Jurkat, Clone E6-1 (cell line): ENCODE results near the gene GATB.

Source experiments
- DNase-seq: peaks from one replicate; pipeline ENCODE4 v3.0.0-alpha.2; 2011; ENCODE audit warnings: low read depth, low spot score
- H3K4me3 ChIP-seq: 2 replicates; pipeline ENCODE4 v1.5.1; 2011; ENCODE audit warnings: mild to moderate bottlenecking, low read length, control low read depth, moderate library complexity

GATB gene

DNA sequence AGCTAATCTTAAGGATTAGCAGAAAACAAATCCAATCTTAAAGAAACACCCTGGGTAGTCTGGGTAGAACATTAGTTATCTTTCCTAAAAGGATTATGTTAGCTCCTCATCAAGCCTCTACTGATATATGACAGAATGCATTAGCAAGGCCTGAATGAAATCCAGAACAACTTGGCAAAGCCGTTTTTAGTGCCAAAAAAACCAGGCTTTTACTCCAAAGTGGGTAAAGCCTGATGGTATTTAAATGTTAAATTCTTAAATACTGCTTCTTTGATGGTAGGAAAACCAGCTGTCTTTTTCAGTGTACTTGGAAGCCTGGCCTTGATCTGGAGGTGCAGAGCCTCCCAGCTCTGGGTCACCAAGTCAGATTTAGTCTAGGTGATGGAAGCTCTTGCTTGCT is 120.4 kb downstream of the GATB start:
- no peak for DNase-seq
- H3K4me3 ChIP-seq, result no peak overlapping the region

DNA sequence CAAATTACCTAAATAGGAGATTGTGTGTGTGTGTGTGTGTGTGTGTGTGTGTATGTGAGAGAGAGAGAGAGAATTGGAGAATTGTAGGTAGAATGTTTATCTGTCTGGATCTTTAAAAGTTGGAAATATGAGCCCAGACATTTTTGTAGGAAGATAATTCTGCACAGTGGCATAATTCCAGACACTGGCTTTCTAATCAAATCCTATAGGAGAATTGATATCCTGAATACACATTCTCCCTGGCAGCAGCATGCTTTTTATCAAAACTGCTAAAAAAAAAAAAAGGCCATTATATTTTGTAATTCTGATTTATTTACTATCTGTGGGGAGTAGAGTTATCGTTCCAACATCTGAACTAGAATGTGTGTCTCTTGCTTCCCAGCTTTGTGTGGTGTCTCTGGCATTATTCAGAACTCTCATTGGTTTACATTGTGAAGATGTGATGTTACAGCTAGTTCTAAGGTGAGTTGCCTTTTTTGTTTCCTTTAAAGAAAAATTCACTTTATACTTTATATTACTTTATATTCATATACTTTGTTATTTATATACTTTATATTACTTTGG is 122.4 kb downstream of the GATB start:
- DNase-seq, result no peak

DNA sequence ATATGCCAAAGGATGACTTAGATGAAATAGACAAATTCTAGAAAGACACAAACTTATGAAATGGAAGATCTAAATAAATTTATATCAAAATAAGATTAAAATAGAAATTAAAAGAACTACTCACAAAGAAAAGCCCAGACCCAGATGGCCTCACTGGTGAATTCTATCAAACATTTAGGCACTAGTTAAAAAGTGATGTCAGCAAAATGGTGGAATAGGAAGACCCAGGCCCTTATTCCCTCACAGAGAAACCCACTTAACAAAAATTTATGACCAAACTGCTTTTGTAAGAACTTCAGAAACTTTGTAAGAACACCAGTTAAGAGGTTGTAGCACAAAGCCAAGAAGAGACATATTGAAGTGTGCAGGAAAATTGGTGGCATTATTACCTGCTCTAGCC is 129.5 kb downstream of the GATB start:
- DNase-seq, result no peak
- no peak overlapping the region for H3K4me3 ChIP-seq

More for the DNA sequence above, 122.4 kb downstream of the GATB start:
- no peak overlapping the region for H3K4me3 ChIP-seq

DNA sequence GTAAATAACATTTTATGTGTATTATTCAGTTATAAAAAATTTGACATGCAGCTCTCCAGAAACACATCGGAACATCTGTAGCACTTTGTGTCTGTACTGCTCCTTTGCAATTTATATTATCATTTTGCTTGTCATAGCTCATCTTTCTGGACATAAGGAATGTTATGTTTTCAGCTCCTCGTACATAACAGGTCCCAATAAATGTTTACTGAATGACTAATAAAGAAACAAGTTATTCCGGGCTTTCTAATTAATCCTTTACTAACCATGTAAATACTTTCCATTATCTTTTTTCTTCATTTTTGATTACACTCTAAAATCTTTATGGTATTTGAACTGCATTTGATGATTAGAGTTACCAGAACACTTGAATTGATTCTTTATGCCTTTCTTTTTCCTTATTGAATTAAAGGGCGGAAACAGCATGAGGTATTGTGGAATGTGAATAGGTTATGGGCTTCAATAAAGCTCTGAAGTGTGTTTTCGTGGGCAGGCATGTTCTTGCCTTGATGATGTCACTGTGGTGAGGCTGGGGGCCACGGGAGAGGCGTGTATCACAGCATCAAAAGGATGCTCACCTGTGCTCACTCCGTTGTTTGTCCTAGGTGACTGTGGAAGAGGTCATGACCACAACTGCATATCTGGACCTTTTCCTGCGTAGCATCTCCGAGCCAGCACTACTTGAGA is 131.6 kb downstream of the GATB start:
- no peak overlapping the region for H3K4me3 ChIP-seq
- DNase-seq, result no peak

DNA sequence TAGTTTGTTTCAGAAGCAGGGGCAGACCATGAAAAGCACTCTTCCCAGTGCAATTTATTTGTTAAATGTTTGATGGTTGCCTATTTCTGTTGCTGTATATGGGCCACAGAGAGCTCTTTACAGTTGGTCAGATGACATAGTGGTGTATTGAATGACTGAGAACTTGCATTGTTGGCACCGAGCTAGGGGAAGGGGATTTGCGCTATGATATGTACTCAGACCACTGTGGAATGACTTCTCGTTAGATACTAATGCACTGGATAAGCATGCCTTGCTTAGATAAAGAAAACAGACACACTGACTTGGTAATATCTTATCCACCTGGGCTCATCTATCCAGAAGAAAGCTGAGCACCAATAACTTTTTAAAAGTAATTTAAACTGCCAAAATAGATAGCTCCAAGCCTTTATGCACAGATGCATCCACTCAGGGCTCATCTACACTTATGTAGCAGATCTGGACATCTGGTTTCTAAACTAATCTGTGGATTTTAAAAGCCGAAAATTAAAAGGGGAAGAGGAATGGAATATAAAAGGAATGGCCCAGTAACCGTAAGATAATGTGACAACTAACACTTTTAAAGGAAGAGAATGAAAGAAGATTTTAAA is 132.7 kb downstream of the GATB start:
- DNase-seq, result no peak
- no peak overlapping the region for H3K4me3 ChIP-seq

DNA sequence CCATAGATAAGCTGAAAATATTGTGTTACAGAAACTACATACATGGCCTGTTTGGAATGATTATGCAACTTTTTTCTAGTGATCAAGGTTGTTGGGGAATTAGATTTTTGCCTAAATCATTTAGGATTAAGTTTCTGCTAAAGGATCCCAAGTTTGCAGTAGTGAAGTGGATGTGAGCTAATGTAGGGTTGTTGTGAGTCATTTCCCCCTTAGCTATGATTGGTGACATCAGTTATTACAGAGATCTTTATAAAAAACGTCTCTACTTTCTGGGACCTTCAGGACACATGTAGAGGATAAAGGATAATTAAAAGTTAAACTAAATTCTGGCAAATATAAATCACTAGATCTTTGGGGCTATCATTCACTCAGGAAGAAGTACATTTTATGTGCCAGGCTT is 133.3 kb downstream of the GATB start:
- H3K4me3 ChIP-seq, result no peak overlapping the region
- no peak for DNase-seq

DNA sequence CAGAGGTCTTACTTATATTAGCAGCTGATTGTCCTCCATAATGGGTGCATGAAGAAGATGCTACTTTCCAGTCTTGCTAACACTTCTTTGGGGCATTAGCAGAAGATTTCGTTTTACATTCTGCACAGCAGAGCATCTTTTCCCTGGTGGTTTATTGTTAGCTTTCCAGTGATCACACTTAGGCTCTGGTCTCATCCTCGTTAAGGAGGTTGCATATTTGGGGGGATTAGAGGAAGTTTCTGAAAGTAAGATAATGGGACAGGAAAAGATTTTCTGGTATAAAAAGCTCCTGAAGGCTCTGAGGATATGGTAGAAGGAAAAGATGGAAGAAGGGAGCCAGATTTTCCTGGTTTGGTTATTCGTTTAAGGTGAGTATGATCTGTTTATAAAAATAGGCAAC is 134.1 kb downstream of the GATB start:
- no peak overlapping the region for H3K4me3 ChIP-seq
- DNase-seq, result no peak

DNA sequence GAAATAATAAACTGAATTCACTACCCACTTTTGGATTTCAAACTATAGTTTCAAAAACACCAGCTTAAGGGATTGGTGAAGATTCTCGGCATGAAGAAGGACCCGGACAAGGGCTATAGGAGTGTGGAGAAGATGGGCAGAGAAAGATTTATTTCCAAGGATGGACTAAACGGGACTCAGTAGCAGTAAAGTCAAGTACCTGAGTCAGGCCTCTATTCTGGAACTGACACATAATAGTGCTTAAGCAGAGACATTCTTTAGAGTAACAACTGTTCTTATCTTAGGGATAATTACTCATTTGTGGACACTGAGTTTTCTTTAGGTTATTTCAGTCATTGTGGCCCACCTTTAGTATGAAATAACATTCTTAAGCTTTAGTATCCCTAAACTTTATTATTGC is 134.6 kb downstream of the GATB start:
- H3K4me3 ChIP-seq, result no peak overlapping the region
- no peak for DNase-seq

DNA sequence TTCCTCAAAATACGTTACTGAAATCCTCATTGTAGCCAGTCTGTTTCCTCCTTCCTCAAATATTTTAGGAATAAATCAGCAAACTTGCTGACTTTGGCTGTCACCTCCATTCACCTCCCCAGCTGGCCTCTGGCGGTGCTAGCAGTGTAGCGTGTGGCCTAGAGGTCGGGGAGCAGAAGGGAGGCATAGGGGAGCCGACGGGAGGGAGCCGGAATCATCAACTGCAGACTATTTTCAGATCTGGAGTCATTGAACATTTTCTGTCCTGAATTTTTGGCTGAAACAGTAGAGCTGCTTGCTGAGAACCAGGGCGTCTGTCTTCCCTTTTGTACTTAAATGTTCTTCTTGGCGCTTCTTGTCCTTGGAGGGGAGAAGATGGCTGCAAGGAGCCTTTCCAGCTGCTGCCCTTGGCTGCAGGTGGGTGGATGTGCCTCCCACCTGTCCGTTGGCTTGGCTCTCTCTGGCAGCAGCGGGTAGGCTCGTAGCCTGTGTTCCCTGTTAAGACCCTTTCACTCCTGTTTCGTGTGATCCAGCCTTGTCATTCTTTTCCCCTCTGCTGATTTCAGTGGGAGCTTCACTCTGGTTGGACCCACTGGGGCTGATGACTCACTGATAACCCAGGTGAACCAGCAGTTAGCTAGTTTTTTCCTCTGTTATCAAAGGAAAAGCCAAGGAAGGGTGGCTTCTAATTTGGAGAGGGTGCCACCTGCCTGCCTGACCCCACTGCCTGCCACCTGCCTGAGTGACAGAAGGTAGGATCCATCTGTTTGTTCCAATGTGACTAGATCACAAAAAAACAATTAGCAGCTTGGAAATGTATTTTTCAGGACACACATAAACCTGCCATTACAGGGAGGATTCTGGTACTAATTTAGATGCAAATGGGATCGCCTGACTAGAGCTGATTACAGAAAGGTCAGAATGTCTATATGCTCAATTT is 135.9 kb downstream of the GATB start:
- no peak overlapping the region for H3K4me3 ChIP-seq
- no peak for DNase-seq
